ENCODE measurements around the gene DDIT3. TPM values are rescaled to one million over a fixed set of nuclear protein-coding genes. Genes with fewer than 3 reads are reported as not detected.
"Not testable (repeated sequence)": the region's sequence is repeated elsewhere in the genome, so short reads cannot be mapped to it uniquely, and the experiment has no call there.

The DDIT3 gene
- polyA plus RNA-seq, 4 donors, result 30.1 to 35.2 (median 32.7) TPM

GRCh38 chr12:57514720-57515407 is 5.5 kb downstream of the DDIT3 start:
- no peak for DNase-seq (ENCODE audit: low read depth in 4 of 4, low spot score in 2 of 4)

- not testable (repeated sequence) for DNase-seq (ENCODE audit: low read depth in 4 of 4, low spot score in 2 of 4)
Observed at GRCh38 chr12:57514246-57514645, 6.1 kb downstream of the DDIT3 start.

- not testable (repeated sequence) for DNase-seq (ENCODE audit: low read depth in 4 of 4, low spot score in 2 of 4)
Observed at GRCh38 chr12:57513677-57514076, 6.6 kb downstream of the DDIT3 start.

GRCh38 chr12:57513266-57513665 is 7.0 kb downstream of the DDIT3 start:
- no peak for DNase-seq (ENCODE audit: low read depth in 4 of 4, low spot score in 2 of 4)

GRCh38 chr12:57512665-57513064 is 7.6 kb downstream of the DDIT3 start:
- DNase-seq (ENCODE audit: low read depth in 4 of 4, low spot score in 2 of 4), result no peak

- DNase-seq (ENCODE audit: low read depth in 4 of 4, low spot score in 2 of 4), result no peak
Observed at GRCh38 chr12:57511588-57512325, 8.6 kb downstream of the DDIT3 start.

GRCh38 chr12:57511161-57511560 is 9.2 kb downstream of the DDIT3 start:
- DNase-seq (ENCODE audit: low read depth in 4 of 4, low spot score in 2 of 4), result no peak

- not testable (repeated sequence) for DNase-seq (ENCODE audit: low read depth in 4 of 4, low spot score in 2 of 4)
Observed at GRCh38 chr12:57507796-57508195, 12.5 kb downstream of the DDIT3 start.

- DNase-seq (ENCODE audit: low read depth in 4 of 4, low spot score in 2 of 4), result not testable (repeated sequence)
Observed at GRCh38 chr12:57506541-57506940, 13.8 kb downstream of the DDIT3 start.

- not testable (repeated sequence) for DNase-seq (ENCODE audit: low read depth in 4 of 4, low spot score in 2 of 4)
Observed at GRCh38 chr12:57502311-57502969, 17.9 kb downstream of the DDIT3 start.

GRCh38 chr12:57500213-57500612 is 20.1 kb downstream of the DDIT3 start:
- DNase-seq (ENCODE audit: low read depth in 4 of 4, low spot score in 2 of 4), result no peak

GRCh38 chr12:57498571-57498970 is 21.7 kb downstream of the DDIT3 start:
- DNase-seq (ENCODE audit: low read depth in 4 of 4, low spot score in 2 of 4), result no peak

- DNase-seq (ENCODE audit: low read depth in 4 of 4, low spot score in 2 of 4), result no peak
Observed at GRCh38 chr12:57498132-57498502, 22.2 kb downstream of the DDIT3 start.

- DNase-seq (ENCODE audit: low read depth in 4 of 4, low spot score in 2 of 4), result no peak
Observed at GRCh38 chr12:57497223-57498131, 22.8 kb downstream of the DDIT3 start.

- DNase-seq (ENCODE audit: low read depth in 4 of 4, low spot score in 2 of 4), result no peak
Observed at GRCh38 chr12:57496822-57497221, 23.5 kb downstream of the DDIT3 start.

- not testable (repeated sequence) for DNase-seq (ENCODE audit: low read depth in 4 of 4, low spot score in 2 of 4)
Observed at GRCh38 chr12:57495051-57495701, 25.1 kb downstream of the DDIT3 start.

- no peak for DNase-seq (ENCODE audit: low read depth in 4 of 4, low spot score in 2 of 4)
Observed at GRCh38 chr12:57491393-57492280, 28.7 kb downstream of the DDIT3 start.

GRCh38 chr12:57490126-57490525 is 30.2 kb downstream of the DDIT3 start:
- no peak for DNase-seq (ENCODE audit: low read depth in 4 of 4, low spot score in 2 of 4)

GRCh38 chr12:57489157-57489641 is 31.1 kb downstream of the DDIT3 start:
- no peak for DNase-seq (ENCODE audit: low read depth in 4 of 4, low spot score in 2 of 4)
